ENCODE measurements around the gene RIMKLB. TPM values are rescaled to one million over a fixed set of nuclear protein-coding genes. Genes with fewer than 3 reads are reported as not detected.

The RIMKLB gene
- total and polyA plus RNA-seq, 8 donors: 27.3 to 162 (median 124) TPM

GRCh38 chr12:8770499-8770898, 72.7 kb downstream of the RIMKLB start:
- Histone ChIP-seq H3K4me3 (no peak overlapping the region), H3K27me3 (no peaks in the 10 kb centered on the region), H3K9me3 (no peaks in the 10 kb centered on the region), H3K4me1 (no peaks in the 10 kb centered on the region), H3K36me3 (peaks cover 0 to 7% of the 10 kb centered on the region in 2 donors), H3K27ac (peak overlapping the region in 1 of 2 donors; percentile 31)
- no peak for TF ChIP-seq CTCF (IDR thresholded peaks at IDR 0.05)
- ATAC-seq: no peak
- intact Hi-C loops (cut with DNase I): no loop called here
- no peak for DNase-seq

- DNase-seq (no peak), ATAC-seq (peak; percentile 12)
- no peak for TF ChIP-seq CTCF (IDR thresholded peaks at IDR 0.05)
- Histone ChIP-seq H3K27me3 (no peaks in the 10 kb centered on the region), H3K27ac (no peak overlapping the region), H3K4me1 (no peaks in the 10 kb centered on the region), H3K4me3 (no peak overlapping the region), H3K9me3 (no peaks in the 10 kb centered on the region), H3K36me3 (peaks cover 0 to 7% of the 10 kb centered on the region in 2 donors)
- intact Hi-C loops (cut with DNase I): no loop called here
Measured at GRCh38 chr12:8771072-8771471, 73.3 kb downstream of the RIMKLB start.

GRCh38 chr12:8773461-8773860, 75.7 kb downstream of the RIMKLB start:
- intact Hi-C loops (cut with DNase I): no loop called here
- ATAC-seq (no peak), DNase-seq (peak in 1 of 4 donors; percentile 75)

GRCh38 chr12:8779281-8779680, 81.5 kb downstream of the RIMKLB start:
- Histone ChIP-seq H3K36me3 (peaks cover 0 to 7% of the 10 kb centered on the region in 2 donors), H3K9me3 (no peaks in the 10 kb centered on the region), H3K27me3 (no peaks in the 10 kb centered on the region), H3K4me1 (no peaks in the 10 kb centered on the region), H3K27ac (no peak overlapping the region), H3K4me3 (no peak overlapping the region)
- ATAC-seq (no peak), DNase-seq (no peak)
- intact Hi-C loops (cut with DNase I): no loop called here
- no peak for TF ChIP-seq CTCF (IDR thresholded peaks at IDR 0.05)

More at GRCh38 chr12:8773461-8773860, 75.7 kb downstream of the RIMKLB start:
- Histone ChIP-seq H3K36me3 (peaks cover 0 to 11% of the 10 kb centered on the region in 2 donors), H3K27ac (no peak overlapping the region), H3K9me3 (no peaks in the 10 kb centered on the region), H3K27me3 (no peaks in the 10 kb centered on the region), H3K4me3 (no peak overlapping the region), H3K4me1 (no peaks in the 10 kb centered on the region)
- TF ChIP-seq CTCF (IDR thresholded peaks at IDR 0.05): no peak

- H3K36me3 ChIP-seq: peaks cover 0 to 7% of the 10 kb centered on the region in 2 donors
- no peak overlapping the region for H3K27ac ChIP-seq
- no peaks in the 10 kb centered on the region for H3K27me3 ChIP-seq
- no peak for DNase-seq
- ATAC-seq: no peak
- TF ChIP-seq CTCF (IDR thresholded peaks at IDR 0.05): no peak
- intact Hi-C loops (cut with DNase I): no loop called here
- no peak overlapping the region for H3K4me3 ChIP-seq
- H3K9me3 ChIP-seq: no peaks in the 10 kb centered on the region
- no peaks in the 10 kb centered on the region for H3K4me1 ChIP-seq
Measured at GRCh38 chr12:8779862-8780261, 82.1 kb downstream of the RIMKLB start.

All from left lung (tissue), 10 donors.